Measurements from ENCODE around the gene CYP4F22. TPM values are rescaled to one million over a fixed set of nuclear protein-coding genes. Genes with fewer than 3 reads are reported as not detected.
A peak's percentile ranks its signal among the peaks of the same experiment; 100 is the strongest.
"Not testable (repeated sequence)": the region's sequence is repeated elsewhere in the genome, so short reads cannot be mapped to it uniquely, and the experiment has no call there.

The CYP4F22 gene
- total RNA-seq, 2 donors from 2014 or later, result 0.84 to 1.2 TPM

GRCh38 chr19:15533522-15533830 is 25.2 kb downstream of the CYP4F22 start:
- H3K4me3 Mint-ChIP-seq, result peak overlapping the region; percentile 5 to 36
- peaks cover 44% of the 10 kb centered on the region for H3K4me1 Mint-ChIP-seq (ENCODE audit: low read depth)
- not testable (repeated sequence) for H3K36me3 Mint-ChIP-seq (ENCODE audit: insufficient read depth in 2 of 2); H3K27ac Mint-ChIP-seq; H3K27me3 Mint-ChIP-seq (ENCODE audit: low read depth); H3K9me3 Mint-ChIP-seq; DNase-seq
- ATAC-seq (replicated peaks in 1 of 2), result peak in 1 of 2 donors; percentile 64

GRCh38 chr19:15534957-15535864 is 26.9 kb downstream of the CYP4F22 start:
- DNase-seq (no peak), ATAC-seq (replicated peaks in 1 of 2) (peak in 1 of 2 donors; percentile 36)
- Mint-ChIP-seq H3K27me3 (ENCODE audit: low read depth) (peaks cover 7% of the 10 kb centered on the region), H3K9me3 (peaks cover 3 to 4% of the 10 kb centered on the region in 2 donors), H3K4me1 (ENCODE audit: low read depth) (peaks cover 44% of the 10 kb centered on the region), H3K36me3 (ENCODE audit: insufficient read depth in 2 of 2) (peaks cover 3% of the 10 kb centered on the region in 2 donors), H3K27ac (no peak overlapping the region), H3K4me3 (no peak overlapping the region)

GRCh38 chr19:15536350-15536749 is 28.0 kb downstream of the CYP4F22 start:
- DNase-seq, result no peak
- Mint-ChIP-seq H3K27ac (no peak overlapping the region), H3K4me3 (no peak overlapping the region)

GRCh38 chr19:15538774-15539173 is 30.4 kb downstream of the CYP4F22 start:
- peaks cover 7% of the 10 kb centered on the region for H3K27me3 Mint-ChIP-seq (ENCODE audit: low read depth)
- no peak for DNase-seq
- no peak for ATAC-seq (replicated peaks in 1 of 2)
- H3K27ac Mint-ChIP-seq, result no peak overlapping the region
- no peaks in the 10 kb centered on the region for H3K36me3 Mint-ChIP-seq (ENCODE audit: insufficient read depth in 2 of 2)
- peaks cover 25% of the 10 kb centered on the region for H3K4me1 Mint-ChIP-seq (ENCODE audit: low read depth)
- no peak overlapping the region for H3K4me3 Mint-ChIP-seq
- H3K9me3 Mint-ChIP-seq, result peaks cover 0 to 1% of the 10 kb centered on the region in 2 donors

More at GRCh38 chr19:15536350-15536749, 28.0 kb downstream of the CYP4F22 start:
- Mint-ChIP-seq H3K36me3 (ENCODE audit: insufficient read depth in 2 of 2) (no peaks in the 10 kb centered on the region), H3K9me3 (peaks cover 0 to 1% of the 10 kb centered on the region in 2 donors), H3K27me3 (ENCODE audit: low read depth) (peaks cover 7% of the 10 kb centered on the region), H3K4me1 (ENCODE audit: low read depth) (peaks cover 44% of the 10 kb centered on the region)
- ATAC-seq (replicated peaks in 1 of 2), result no peak

GRCh38 chr19:15539638-15540037 is 31.3 kb downstream of the CYP4F22 start:
- Mint-ChIP-seq H3K4me1 (ENCODE audit: low read depth) (peaks cover 19% of the 10 kb centered on the region), H3K27ac (no peak overlapping the region), H3K4me3 (no peak overlapping the region), H3K27me3 (ENCODE audit: low read depth) (peaks cover 7% of the 10 kb centered on the region), H3K9me3 (peaks cover 0 to 1% of the 10 kb centered on the region in 2 donors), H3K36me3 (ENCODE audit: insufficient read depth in 2 of 2) (no peaks in the 10 kb centered on the region)
- ATAC-seq (replicated peaks in 1 of 2) (no peak), DNase-seq (no peak)

GRCh38 chr19:15540435-15540834 is 32.1 kb downstream of the CYP4F22 start:
- DNase-seq, result no peak
- peaks cover 11% of the 10 kb centered on the region for H3K4me1 Mint-ChIP-seq (ENCODE audit: low read depth)
- no peak overlapping the region for H3K27ac Mint-ChIP-seq
- H3K9me3 Mint-ChIP-seq, result peaks cover 0 to 1% of the 10 kb centered on the region in 2 donors
- peaks cover 7% of the 10 kb centered on the region for H3K27me3 Mint-ChIP-seq (ENCODE audit: low read depth)
- ATAC-seq (replicated peaks in 1 of 2), result no peak
- no peaks in the 10 kb centered on the region for H3K36me3 Mint-ChIP-seq (ENCODE audit: insufficient read depth in 2 of 2)
- H3K4me3 Mint-ChIP-seq, result no peak overlapping the region

GRCh38 chr19:15544283-15544682 is 36.0 kb downstream of the CYP4F22 start:
- no peaks in the 10 kb centered on the region for H3K4me1 Mint-ChIP-seq (ENCODE audit: low read depth)
- no peaks in the 10 kb centered on the region for H3K36me3 Mint-ChIP-seq (ENCODE audit: insufficient read depth in 2 of 2)
- H3K4me3 Mint-ChIP-seq, result no peak overlapping the region
- H3K27ac Mint-ChIP-seq, result no peak overlapping the region
- H3K27me3 Mint-ChIP-seq (ENCODE audit: low read depth), result no peaks in the 10 kb centered on the region
- ATAC-seq (replicated peaks in 1 of 2) (no peak), DNase-seq (no peak)
- no peaks in the 10 kb centered on the region for H3K9me3 Mint-ChIP-seq

GRCh38 chr19:15544970-15545369 is 36.6 kb downstream of the CYP4F22 start:
- no peaks in the 10 kb centered on the region for H3K9me3 Mint-ChIP-seq
- no peaks in the 10 kb centered on the region for H3K4me1 Mint-ChIP-seq (ENCODE audit: low read depth)
- H3K36me3 Mint-ChIP-seq (ENCODE audit: insufficient read depth in 2 of 2), result no peaks in the 10 kb centered on the region
- ATAC-seq (replicated peaks in 1 of 2), result no peak
- DNase-seq, result no peak
- H3K4me3 Mint-ChIP-seq, result no peak overlapping the region
- no peaks in the 10 kb centered on the region for H3K27me3 Mint-ChIP-seq (ENCODE audit: low read depth)
- H3K27ac Mint-ChIP-seq, result no peak overlapping the region

- ATAC-seq (replicated peaks in 1 of 2) (no peak), DNase-seq (no peak)
- H3K27me3 Mint-ChIP-seq (ENCODE audit: low read depth), result peaks cover 8% of the 10 kb centered on the region
- no peak overlapping the region for H3K4me3 Mint-ChIP-seq
- no peaks in the 10 kb centered on the region for H3K9me3 Mint-ChIP-seq
- H3K4me1 Mint-ChIP-seq (ENCODE audit: low read depth), result peaks cover 12% of the 10 kb centered on the region
- H3K36me3 Mint-ChIP-seq (ENCODE audit: insufficient read depth in 2 of 2), result no peaks in the 10 kb centered on the region
- H3K27ac Mint-ChIP-seq, result no peak overlapping the region
These were observed 40.3 kb downstream of the CYP4F22 start for GRCh38 chr19:15548648-15549047.

GRCh38 chr19:15549581-15549980 is 41.3 kb downstream of the CYP4F22 start:
- H3K9me3 Mint-ChIP-seq, result no peaks in the 10 kb centered on the region
- no peak overlapping the region for H3K27ac Mint-ChIP-seq
- peaks cover 12% of the 10 kb centered on the region for H3K4me1 Mint-ChIP-seq (ENCODE audit: low read depth)
- H3K27me3 Mint-ChIP-seq (ENCODE audit: low read depth), result peaks cover 8% of the 10 kb centered on the region
- no peaks in the 10 kb centered on the region for H3K36me3 Mint-ChIP-seq (ENCODE audit: insufficient read depth in 2 of 2)
- DNase-seq, result no peak
- no peak for ATAC-seq (replicated peaks in 1 of 2)
- no peak overlapping the region for H3K4me3 Mint-ChIP-seq

GRCh38 chr19:15550273-15550672 is 41.9 kb downstream of the CYP4F22 start:
- H3K4me3 Mint-ChIP-seq, result peak overlapping the region in 1 of 2 donors; percentile 23

GRCh38 chr19:15550929-15551292 is 42.6 kb downstream of the CYP4F22 start:
- Mint-ChIP-seq H3K4me3 (peak overlapping the region; percentile 84 to 90), H3K36me3 (ENCODE audit: insufficient read depth in 2 of 2) (no peaks in the 10 kb centered on the region), H3K9me3 (no peaks in the 10 kb centered on the region), H3K27me3 (ENCODE audit: low read depth) (peaks cover 8% of the 10 kb centered on the region), H3K27ac (no peak overlapping the region), H3K4me1 (ENCODE audit: low read depth) (peaks cover 19% of the 10 kb centered on the region)
- ATAC-seq (replicated peaks in 1 of 2) (peak in 1 of 2 donors; percentile 0), DNase-seq (peak in 1 of 2 donors; percentile 23)

More at GRCh38 chr19:15550273-15550672, 41.9 kb downstream of the CYP4F22 start:
- peaks cover 13% of the 10 kb centered on the region for H3K4me1 Mint-ChIP-seq (ENCODE audit: low read depth)
- no peak overlapping the region for H3K27ac Mint-ChIP-seq
- ATAC-seq (replicated peaks in 1 of 2) (no peak), DNase-seq (no peak)
- peaks cover 8% of the 10 kb centered on the region for H3K27me3 Mint-ChIP-seq (ENCODE audit: low read depth)
- no peaks in the 10 kb centered on the region for H3K36me3 Mint-ChIP-seq (ENCODE audit: insufficient read depth in 2 of 2)
- H3K9me3 Mint-ChIP-seq, result no peaks in the 10 kb centered on the region

GRCh38 chr19:15551293-15552004 is 43.1 kb downstream of the CYP4F22 start:
- H3K36me3 Mint-ChIP-seq (ENCODE audit: insufficient read depth in 2 of 2), result no peaks in the 10 kb centered on the region
- no peaks in the 10 kb centered on the region for H3K9me3 Mint-ChIP-seq
- peak overlapping the region; percentile 84 to 90 for H3K4me3 Mint-ChIP-seq
- ATAC-seq (replicated peaks in 1 of 2), result peak; percentile 44 to 61
- H3K27ac Mint-ChIP-seq, result no peak overlapping the region
- H3K27me3 Mint-ChIP-seq (ENCODE audit: low read depth), result peaks cover 9% of the 10 kb centered on the region
- peaks cover 25% of the 10 kb centered on the region for H3K4me1 Mint-ChIP-seq (ENCODE audit: low read depth)
- peak; percentile 68 to 82 for DNase-seq
